ENCODE measurements around the gene UBE2K.
"Not testable (repeated sequence)": the region's sequence is repeated elsewhere in the genome, so short reads cannot be mapped to it uniquely, and the experiment has no call there.

The UBE2K gene

GRCh38 chr4:39812500-39812899 lies 114.6 kb downstream of the UBE2K start:
- CTCF ChIA-PET: interaction anchor here (0.9 to 1.2 kb wide), 2 partner anchors 10 to 343 kb away, joined by 3 read pairs; no protein-coding TSS in a partner anchor
- no peak for DNase-seq (ENCODE audit: extremely low spot score)
- POLR2A ChIA-PET: interaction anchor here (0.5 kb wide), 1 partner anchor 64 kb away, joined by 3 read pairs; no protein-coding TSS in a partner anchor
- TF ChIP-seq CTCF (IDR thresholded peaks at IDR 0.05; ENCODE audit: control extremely low read depth, extremely low read depth, low read depth, missing control alignments): no peak

GRCh38 chr4:39813033-39813432 lies 115.1 kb downstream of the UBE2K start:
- CTCF ChIA-PET; POLR2A ChIA-PET; DNase-seq (ENCODE audit: extremely low spot score): not testable (repeated sequence)

- CTCF ChIA-PET; DNase-seq (ENCODE audit: extremely low spot score); POLR2A ChIA-PET: not testable (repeated sequence)
These were observed 115.8 kb downstream of the UBE2K start for GRCh38 chr4:39813761-39814160.

- POLR2A ChIA-PET: no interaction called here
- CTCF ChIA-PET: interaction anchor here (1.5 kb wide), 1 partner anchor 94 kb away, joined by 4 read pairs; no protein-coding TSS in a partner anchor
- DNase-seq (ENCODE audit: extremely low spot score): peak; percentile 38
- TF ChIP-seq CTCF (IDR thresholded peaks at IDR 0.05; ENCODE audit: control extremely low read depth, extremely low read depth, low read depth, missing control alignments): no peak
These were observed 116.7 kb downstream of the UBE2K start for GRCh38 chr4:39814403-39815185.

- ChIA-PET CTCF (interaction anchor here (1.0 to 1.4 kb wide), 4 partner anchors 9 to 149 kb away, joined by 3 to 7 read pairs (median 3); no protein-coding TSS in a partner anchor), POLR2A (interaction anchor here (0.6 kb wide), 1 partner anchor 873 kb away, joined by 3 read pairs; no protein-coding TSS in a partner anchor)
- TF ChIP-seq CTCF (IDR thresholded peaks at IDR 0.05; ENCODE audit: control extremely low read depth, extremely low read depth, low read depth, missing control alignments): no peak
- no peak for DNase-seq (ENCODE audit: extremely low spot score)
These were observed 120.7 kb downstream of the UBE2K start for GRCh38 chr4:39818646-39819045.

GRCh38 chr4:39820186-39820585 lies 122.2 kb downstream of the UBE2K start:
- ChIA-PET CTCF (no interaction called here), POLR2A (no interaction called here)
- DNase-seq (ENCODE audit: extremely low spot score): no peak
- no peak for TF ChIP-seq CTCF (IDR thresholded peaks at IDR 0.05; ENCODE audit: control extremely low read depth, extremely low read depth, low read depth, missing control alignments)

GRCh38 chr4:39821951-39822350 lies 124.0 kb downstream of the UBE2K start:
- TF ChIP-seq CTCF (IDR thresholded peaks at IDR 0.05; ENCODE audit: control extremely low read depth, extremely low read depth, low read depth, missing control alignments): no peak
- no peak for DNase-seq (ENCODE audit: extremely low spot score)
- ChIA-PET POLR2A (no interaction called here), CTCF (no interaction called here)

All from GM10248 (cell line).